ENCODE measurements around the gene ACE2. TPM values are rescaled to one million over a fixed set of nuclear protein-coding genes. Genes with fewer than 3 reads are reported as not detected.
"Not testable (repeated sequence)": the region's sequence is repeated elsewhere in the genome, so short reads cannot be mapped to it uniquely, and the experiment has no call there.

The ACE2 gene
- total RNA-seq (2013), result not detected
- polyA plus RNA-seq (not detected), polyA minus RNA-seq (not detected in 2 replicates), total RNA-seq (0 to 2.4 (median 0.03) reads per million in 11 experiments)

- no peaks in the 10 kb centered on the region for H3K36me3 Mint-ChIP-seq
- H3K27me3 Mint-ChIP-seq (ENCODE audit: low read depth in 3 of 3), result peaks cover 4 to 38% (median 5%) of the 10 kb centered on the region in 3 donors
- WGBS (ENCODE audit: insufficient coverage), result 100% methylated on average over 1 of the region's 4 CpGs
Measured at GRCh38 chrX:15600745-15601144, at the start of gene ACE2. ACE2 (minus strand) TSS chrX:15600960; CDS start chrX:15600911, 49 bp downstream.

GRCh38 chrX:15647510-15647909 lies 46.8 kb upstream of the ACE2 start:
- H4K20me1 ChIP-seq (ENCODE audit: insufficient read depth, low read length); H3K79me2 ChIP-seq (ENCODE audit: insufficient read depth, low read length); H3K4me1 ChIP-seq (ENCODE audit: control insufficient read depth in 1 of 2, insufficient read depth in 2 of 2, low read length in 2 of 2); H3K9me3 ChIP-seq (replicated peaks in 1 of 2; ENCODE audit: control insufficient read depth in 1 of 2, insufficient read depth in 1 of 2, low read length in 2 of 2); H3K27ac Mint-ChIP-seq; H3K27ac ChIP-seq (ENCODE audit: low read depth in 1 of 2, low read length in 2 of 2); H3K4me3 Mint-ChIP-seq; H3K4me2 ChIP-seq (replicated peaks; ENCODE audit: extremely low read depth, low read length, poor library complexity, severe bottlenecking); H3K36me3 ChIP-seq (replicated peaks in 1 of 2; ENCODE audit: control insufficient read depth in 1 of 2, insufficient read depth in 2 of 2, low read length in 2 of 2); H3K9me3 Mint-ChIP-seq; H3K4me1 Mint-ChIP-seq; H3K4me3 ChIP-seq (replicated peaks in 1 of 3; ENCODE audit: low read depth in 2 of 3, low read length in 3 of 3); H3K36me3 Mint-ChIP-seq; DNase-seq; H3K9ac ChIP-seq (ENCODE audit: insufficient read depth, low read length, poor library complexity, severe bottlenecking); intact Hi-C loops (cut with micrococcal nuclease); H2AFZ ChIP-seq (ENCODE audit: insufficient read depth, low read depth, low read length, poor library complexity, severe bottlenecking): not testable (repeated sequence)
- peaks cover 0 to 33% (median 0%) of the 10 kb centered on the region in 3 donors for H3K27me3 Mint-ChIP-seq (ENCODE audit: low read depth in 3 of 3)
- peaks cover 0 to 55% of the 10 kb centered on the region in 2 donors for H3K27me3 ChIP-seq (ENCODE audit: control insufficient read depth in 2 of 2, insufficient read depth in 2 of 2, low read length in 2 of 2)
- WGBS (ENCODE audit: insufficient coverage), result no CpG with 5 or more reads among the region's 5 CpGs

More at GRCh38 chrX:15600745-15601144, at the start of gene ACE2:
- DNase-seq, result no peak
- Histone ChIP-seq H3K27me3 (ENCODE audit: control insufficient read depth in 2 of 2, insufficient read depth in 2 of 2, low read length in 2 of 2) (peaks cover 0 to 71% of the 10 kb centered on the region in 2 donors), H3K4me2 (replicated peaks; ENCODE audit: extremely low read depth, low read length, poor library complexity, severe bottlenecking) (no peak within 1 kb of the TSS), H3K36me3 (replicated peaks in 1 of 2; ENCODE audit: control insufficient read depth in 1 of 2, insufficient read depth in 2 of 2, low read length in 2 of 2) (no peaks in the 10 kb centered on the region), H2AFZ (ENCODE audit: insufficient read depth, low read depth, low read length, poor library complexity, severe bottlenecking) (no peak within 1 kb of the TSS), H3K9me3 (replicated peaks in 1 of 2; ENCODE audit: control insufficient read depth in 1 of 2, insufficient read depth in 1 of 2, low read length in 2 of 2) (no peaks in the 10 kb centered on the region), H4K20me1 (ENCODE audit: insufficient read depth, low read length) (no peaks in the 10 kb centered on the region), H3K27ac (ENCODE audit: low read depth in 1 of 2, low read length in 2 of 2) (no peak within 1 kb of the TSS), H3K79me2 (ENCODE audit: insufficient read depth, low read length) (no peaks in the 10 kb centered on the region), H3K9ac (ENCODE audit: insufficient read depth, low read length, poor library complexity, severe bottlenecking) (no peak within 1 kb of the TSS), H3K4me3 (replicated peaks in 1 of 3; ENCODE audit: low read depth in 2 of 3, low read length in 3 of 3) (no peak within 1 kb of the TSS), H3K4me1 (ENCODE audit: control insufficient read depth in 1 of 2, insufficient read depth in 2 of 2, low read length in 2 of 2) (no peaks in the 10 kb centered on the region)
- Mint-ChIP-seq H3K9me3 (peaks cover 0 to 6% (median 0%) of the 10 kb centered on the region in 7 donors), H3K4me1 (no peaks in the 10 kb centered on the region), H3K27ac (no peak within 1 kb of the TSS), H3K4me3 (no peak within 1 kb of the TSS)
- no peak for TF ChIP-seq CTCF (IDR thresholded peaks at IDR 0.05)
- intact Hi-C loops (cut with micrococcal nuclease), result no loop called here
